SK-N-SH (cell line): Measurements from ENCODE around the gene TMEM26.

Experiments
- CHD2 ChIP-seq: fragments of 150-350 bp; IDR thresholded peaks from 2 replicates; pipeline ENCODE4 v1.6.1; 2018; ENCODE audit warnings: low read length; ENCODE audit not compliant: partially characterized antibody
- EP300 ChIP-seq, 2 experiments: IDR thresholded peaks; 2 replicates each; pipeline versions ENCODE4 v1.4.0 to v1.6.1; 2012; ENCODE audit warnings: borderline replicate concordance in 1 of 2, low read depth in 1 of 2, low read length in 1 of 2
- EZH2phosphoT487 ChIP-seq: fragments of 200-600 bp; sonication (generic); IDR thresholded peaks from 2 replicates; pipeline ENCODE4 v1.6.1; 2017; ENCODE audit warnings: low read depth, mixed run types, mild to moderate bottlenecking, antibody characterized with exemption, moderate library complexity, borderline replicate concordance
- MEF2A ChIP-seq: IDR thresholded peaks from 2 replicates; pipeline ENCODE4 v1.4.0; 2012; ENCODE audit warnings: low read depth, borderline replicate concordance
- MXI1 ChIP-seq: IDR thresholded peaks from 2 replicates; pipeline ENCODE4 v1.6.1; 2012; ENCODE audit warnings: mild to moderate bottlenecking, low read depth, low read length, improper control_type of control experiment
- NFIC ChIP-seq: IDR thresholded peaks from 2 replicates; pipeline ENCODE4 v1.4.0; 2012; ENCODE audit warnings: borderline replicate concordance
- RAD21 ChIP-seq: IDR thresholded peaks from 2 replicates; pipeline ENCODE4 v1.6.1; 2012; ENCODE audit warnings: mild to moderate bottlenecking, low read length
- TF ChIP-seq, protein P1 (sequence below): fragments of 200-600 bp; sonication (generic); IDR thresholded peaks from 2 replicates; pipeline ENCODE4 v1.6.1; 2017; ENCODE audit warnings: antibody characterized with exemption, mild to moderate bottlenecking, moderate library complexity
- TF ChIP-seq, protein P2 (sequence below): IDR thresholded peaks from 2 replicates; pipeline ENCODE4 v1.4.0; 2012; ENCODE audit warnings: low read depth, borderline replicate concordance
- TF ChIP-seq, protein P3 (sequence below): IDR thresholded peaks from 2 replicates; pipeline ENCODE4 v1.4.0; 2012; ENCODE audit warnings: low read depth

DNA sequence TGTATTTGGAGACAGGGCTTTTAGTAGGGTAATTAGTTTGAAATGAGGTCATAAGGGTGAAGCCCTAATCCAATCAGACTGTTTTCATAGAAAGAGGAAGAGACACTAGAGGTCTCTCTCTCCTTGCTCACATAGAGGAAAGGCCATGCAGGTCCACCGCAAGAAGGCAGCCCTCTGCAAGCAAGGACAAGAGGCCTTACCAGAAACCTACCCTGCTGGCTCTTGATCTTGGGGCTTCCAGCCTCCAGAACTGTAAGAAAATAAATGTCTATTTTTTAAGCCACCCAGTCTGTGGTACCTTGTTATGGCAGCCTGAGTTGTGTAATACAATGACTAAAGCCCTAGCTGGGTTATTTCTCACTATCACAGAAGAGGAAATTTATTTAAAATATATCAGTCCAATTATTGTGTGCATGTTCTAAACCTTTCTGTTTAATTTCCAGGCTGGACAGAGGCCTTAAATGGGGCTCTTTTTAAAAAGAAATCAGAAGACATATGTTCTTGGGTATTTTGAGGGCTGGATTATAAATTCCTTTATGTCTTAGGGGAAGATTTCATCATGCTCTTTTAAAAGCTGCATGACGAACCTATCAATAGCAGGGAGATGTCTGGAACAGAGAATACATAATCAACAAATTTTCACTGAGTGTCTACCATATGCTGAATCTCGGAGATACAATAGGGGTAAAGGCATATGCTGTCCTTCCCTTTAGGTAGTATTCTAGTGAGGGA is 12.9 kb upstream of the TMEM26 start:
- TF ChIP-seq, protein P1, sequence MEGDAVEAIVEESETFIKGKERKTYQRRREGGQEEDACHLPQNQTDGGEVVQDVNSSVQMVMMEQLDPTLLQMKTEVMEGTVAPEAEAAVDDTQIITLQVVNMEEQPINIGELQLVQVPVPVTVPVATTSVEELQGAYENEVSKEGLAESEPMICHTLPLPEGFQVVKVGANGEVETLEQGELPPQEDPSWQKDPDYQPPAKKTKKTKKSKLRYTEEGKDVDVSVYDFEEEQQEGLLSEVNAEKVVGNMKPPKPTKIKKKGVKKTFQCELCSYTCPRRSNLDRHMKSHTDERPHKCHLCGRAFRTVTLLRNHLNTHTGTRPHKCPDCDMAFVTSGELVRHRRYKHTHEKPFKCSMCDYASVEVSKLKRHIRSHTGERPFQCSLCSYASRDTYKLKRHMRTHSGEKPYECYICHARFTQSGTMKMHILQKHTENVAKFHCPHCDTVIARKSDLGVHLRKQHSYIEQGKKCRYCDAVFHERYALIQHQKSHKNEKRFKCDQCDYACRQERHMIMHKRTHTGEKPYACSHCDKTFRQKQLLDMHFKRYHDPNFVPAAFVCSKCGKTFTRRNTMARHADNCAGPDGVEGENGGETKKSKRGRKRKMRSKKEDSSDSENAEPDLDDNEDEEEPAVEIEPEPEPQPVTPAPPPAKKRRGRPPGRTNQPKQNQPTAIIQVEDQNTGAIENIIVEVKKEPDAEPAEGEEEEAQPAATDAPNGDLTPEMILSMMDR: no peak
- TF ChIP-seq EP300 (IDR thresholded peaks at IDR 0.05; ENCODE audit: borderline replicate concordance in 1 of 2, low read depth in 1 of 2, low read length in 1 of 2) (no peak), MEF2A (no peak), MXI1 (no peak), EZH2phosphoT487 (no peak), CHD2 (no peak), RAD21 (peak; percentile 33), NFIC (no peak)
- TF ChIP-seq, protein P2, sequence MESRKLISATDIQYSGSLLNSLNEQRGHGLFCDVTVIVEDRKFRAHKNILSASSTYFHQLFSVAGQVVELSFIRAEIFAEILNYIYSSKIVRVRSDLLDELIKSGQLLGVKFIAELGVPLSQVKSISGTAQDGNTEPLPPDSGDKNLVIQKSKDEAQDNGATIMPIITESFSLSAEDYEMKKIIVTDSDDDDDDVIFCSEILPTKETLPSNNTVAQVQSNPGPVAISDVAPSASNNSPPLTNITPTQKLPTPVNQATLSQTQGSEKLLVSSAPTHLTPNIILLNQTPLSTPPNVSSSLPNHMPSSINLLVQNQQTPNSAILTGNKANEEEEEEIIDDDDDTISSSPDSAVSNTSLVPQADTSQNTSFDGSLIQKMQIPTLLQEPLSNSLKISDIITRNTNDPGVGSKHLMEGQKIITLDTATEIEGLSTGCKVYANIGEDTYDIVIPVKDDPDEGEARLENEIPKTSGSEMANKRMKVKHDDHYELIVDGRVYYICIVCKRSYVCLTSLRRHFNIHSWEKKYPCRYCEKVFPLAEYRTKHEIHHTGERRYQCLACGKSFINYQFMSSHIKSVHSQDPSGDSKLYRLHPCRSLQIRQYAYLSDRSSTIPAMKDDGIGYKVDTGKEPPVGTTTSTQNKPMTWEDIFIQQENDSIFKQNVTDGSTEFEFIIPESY: no peak
- TF ChIP-seq, protein P3, sequence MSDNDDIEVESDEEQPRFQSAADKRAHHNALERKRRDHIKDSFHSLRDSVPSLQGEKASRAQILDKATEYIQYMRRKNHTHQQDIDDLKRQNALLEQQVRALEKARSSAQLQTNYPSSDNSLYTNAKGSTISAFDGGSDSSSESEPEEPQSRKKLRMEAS: no peak
